GM23248 (cell line): Measurements from ENCODE around the gene CGB3. TPM values are rescaled to one million over a fixed set of nuclear protein-coding genes. Genes with fewer than 3 reads are reported as not detected.
"Not testable (repeated sequence)": the region's sequence is repeated elsewhere in the genome, so short reads cannot be mapped to it uniquely, and the experiment has no call there.

Experiments used
- DNase-seq: peaks from one replicate; pipeline ENCODE4 v3.0.0-alpha.2; 2015
- H2AFZ ChIP-seq: fragments of 200-600 bp; sonication (generic); 2 replicates; pipeline ENCODE4 v1.6.1; 2016; ENCODE audit warnings: antibody characterized with exemption
- H3F3A ChIP-seq: fragments of 200-600 bp; sonication (generic); 2 replicates; pipeline ENCODE4 v1.6.1; 2016; ENCODE audit warnings: mild to moderate bottlenecking, antibody characterized with exemption, mixed run types; ENCODE audit not compliant: insufficient read depth
- H3K27ac ChIP-seq: fragments of 200-600 bp; sonication (generic); 2 replicates; pipeline ENCODE4 v1.5.1; 2016; ENCODE audit warnings: mild to moderate bottlenecking
- H3K27me3 ChIP-seq: fragments of 200-600 bp; sonication (generic); replicated peaks from 2 replicates; pipeline ENCODE4 v1.6.1; 2016; ENCODE audit warnings: mild to moderate bottlenecking; ENCODE audit not compliant: insufficient read depth
- H3K36me3 ChIP-seq: fragments of 200-600 bp; sonication (generic); 2 replicates; pipeline ENCODE4 v1.6.1; 2016; ENCODE audit warnings: low read depth, mild to moderate bottlenecking
- H3K4me1 ChIP-seq: fragments of 200-600 bp; sonication (generic); 2 replicates; pipeline ENCODE4 v1.6.1; 2016; ENCODE audit warnings: mild to moderate bottlenecking; ENCODE audit not compliant: insufficient read depth
- H3K4me2 ChIP-seq: fragments of 200-600 bp; sonication (generic); one replicate; pipeline ENCODE4 v1.6.1; 2016; ENCODE audit warnings: mild to moderate bottlenecking; ENCODE audit not compliant: unreplicated experiment
- H3K4me3 ChIP-seq: fragments of 200-600 bp; sonication (generic); 2 replicates; pipeline ENCODE4 v1.5.1; 2016; ENCODE audit warnings: mild to moderate bottlenecking
- H3K79me2 ChIP-seq: fragments of 200-600 bp; sonication (generic); 2 replicates; pipeline ENCODE4 v1.6.1; 2016; ENCODE audit warnings: mild to moderate bottlenecking; ENCODE audit not compliant: insufficient read depth
- H3K9ac ChIP-seq: fragments of 200-600 bp; sonication (generic); 2 replicates; pipeline ENCODE4 v1.6.1; 2016; ENCODE audit warnings: mild to moderate bottlenecking
- H3K9me2 ChIP-seq: fragments of 200-600 bp; sonication (generic); 2 replicates; pipeline ENCODE4 v1.6.1; 2016; ENCODE audit warnings: mixed run types, mild to moderate bottlenecking, moderate library complexity; ENCODE audit not compliant: insufficient read depth
- H3K9me3 ChIP-seq: fragments of 200-600 bp; sonication (generic); one replicate; pipeline ENCODE4 v1.6.1; 2017; ENCODE audit warnings: low read depth
- H4K20me1 ChIP-seq: fragments of 200-600 bp; sonication (generic); 2 replicates; pipeline ENCODE4 v1.6.0; 2016; ENCODE audit not compliant: insufficient read depth
- EZH2 ChIP-seq: fragments of 200-600 bp; sonication (generic); IDR thresholded peaks from 2 replicates; pipeline ENCODE4 v1.6.1; 2018; ENCODE audit warnings: antibody characterized with exemption, mild to moderate bottlenecking; ENCODE audit not compliant: insufficient read depth, poor library complexity, severe bottlenecking
- EZH2phosphoT487 ChIP-seq: fragments of 200-600 bp; sonication (generic); IDR thresholded peaks from 2 replicates; pipeline ENCODE4 v1.6.1; 2018; ENCODE audit warnings: antibody characterized with exemption, moderate library complexity, mild to moderate bottlenecking, low read depth; ENCODE audit not compliant: insufficient read depth
- WGBS, 2 experiments: methylation state at CpG; one replicate each; pipeline ENCODE4 v1.1.6; 2015 to 2017; ENCODE audit warnings: low lambda C conversion rate in 2 of 2, low coverage in 1 of 2; ENCODE audit errors: missing lambda C conversion rate in 2 of 2; 5-methylcytosine and 5-hydroxymethylcytosine counted together
- in situ Hi-C: fragments of 300-500 bp; cut with MboI; formaldehyde crosslinking; loops from 2 replicates; pipeline ENCODE4 v1.15.0; 2020
- polyA plus RNA-seq: library from polyadenylated mRNA; unstranded; fragments of >200 nt; fragmentation: Nextera tagmentation; extraction: Ambion mirVana; gene quantifications from 2 replicates; pipeline ENCODE4 v1.2.1, GENCODE V29; 2016
- total RNA-seq: library from RNA; depleted of rRNA; stranded (reverse); fragments of >200 nt; shearing (Covaris generic); gene quantifications from 2 replicates; pipeline ENCODE4 v1.2.3, GENCODE V29; 2014

Gene CGB3
- total and polyA plus RNA-seq, 2 experiments from 2014 or later: 0.76 TPM; not detected in 1

- Histone ChIP-seq H3K79me2 (no peaks in the 10 kb centered on the region), H3K9me3 (no peaks in the 10 kb centered on the region), H3K27me3 (no peaks in the 10 kb centered on the region), H2AFZ (no peak overlapping the region), H3K4me3 (no peak overlapping the region), H4K20me1 (no peaks in the 10 kb centered on the region), H3K9ac (no peak overlapping the region), H3K27ac (no peak overlapping the region), H3K9me2 (no peaks in the 10 kb centered on the region), H3K4me2 (no peak overlapping the region), H3F3A (no peaks in the 10 kb centered on the region), H3K36me3 (no peaks in the 10 kb centered on the region), H3K4me1 (peaks cover 9% of the 10 kb centered on the region)
- no peak for DNase-seq
- TF ChIP-seq EZH2: no peak
- TF ChIP-seq EZH2phosphoT487: no peak
- in situ Hi-C loops: no loop called here
- WGBS, 2 experiments: 86 to 88% methylated on average over 9 of the region's 9 CpGs
Measured at GRCh38 chr19:49022116-49022515, 2.0 kb downstream of the CGB3 start.

GRCh38 chr19:49020931-49021895 lies 2.9 kb downstream of the CGB3 start:
- Histone ChIP-seq H3K4me1 (peaks cover 9% of the 10 kb centered on the region), H3K27me3 (no peaks in the 10 kb centered on the region), H3K9me3 (no peaks in the 10 kb centered on the region), H3K4me2 (no peak overlapping the region), H3F3A (no peaks in the 10 kb centered on the region), H3K36me3 (no peaks in the 10 kb centered on the region), H3K9me2 (no peaks in the 10 kb centered on the region), H3K27ac (no peak overlapping the region), H3K9ac (no peak overlapping the region), H4K20me1 (no peaks in the 10 kb centered on the region), H3K4me3 (no peak overlapping the region), H3K79me2 (no peaks in the 10 kb centered on the region), H2AFZ (no peak overlapping the region)
- peak; percentile 42 for DNase-seq
- in situ Hi-C loops: no loop called here
- 50 to 51% methylated on average over 16 of the region's 16 CpGs for WGBS, 2 experiments
- TF ChIP-seq EZH2phosphoT487: no peak
- TF ChIP-seq EZH2: no peak

GRCh38 chr19:49020342-49020741 lies 3.8 kb downstream of the CGB3 start:
- no peak overlapping the region for H3K4me3 ChIP-seq
- H3K4me1 ChIP-seq: peaks cover 9% of the 10 kb centered on the region
- no peaks in the 10 kb centered on the region for H3K9me3 ChIP-seq
- H3K36me3 ChIP-seq: no peaks in the 10 kb centered on the region
- H2AFZ ChIP-seq: no peak overlapping the region
- in situ Hi-C loops: no loop called here
- DNase-seq: no peak
- no peaks in the 10 kb centered on the region for H3F3A ChIP-seq
- WGBS, 2 experiments: 51 to 60% methylated on average over 11 of the region's 11 CpGs
- no peaks in the 10 kb centered on the region for H3K9me2 ChIP-seq
- no peak overlapping the region for H3K9ac ChIP-seq
- H3K79me2 ChIP-seq: no peaks in the 10 kb centered on the region
- no peaks in the 10 kb centered on the region for H4K20me1 ChIP-seq
- TF ChIP-seq EZH2: no peak
- TF ChIP-seq EZH2phosphoT487: no peak
- H3K27ac ChIP-seq: no peak overlapping the region
- H3K4me2 ChIP-seq: no peak overlapping the region
- no peaks in the 10 kb centered on the region for H3K27me3 ChIP-seq

GRCh38 chr19:49019242-49019932 lies 4.7 kb downstream of the CGB3 start:
- Histone ChIP-seq H4K20me1 (no peaks in the 10 kb centered on the region), H3K36me3 (no peaks in the 10 kb centered on the region), H3K4me3 (peak overlapping the region; percentile 75), H2AFZ (peak overlapping the region; percentile 71), H3K79me2 (no peaks in the 10 kb centered on the region), H3K4me1 (peaks cover 9% of the 10 kb centered on the region), H3K4me2 (peak overlapping the region; percentile 87), H3K9ac (peak overlapping the region; percentile 19; the same call in 1 of the 2 replicates), H3K9me2 (no peaks in the 10 kb centered on the region), H3F3A (no peaks in the 10 kb centered on the region), H3K9me3 (no peaks in the 10 kb centered on the region), H3K27me3 (no peaks in the 10 kb centered on the region), H3K27ac (no peak overlapping the region)
- 3 to 4% methylated on average over 31 to 41 of the region's 41 CpGs for WGBS, 2 experiments
- in situ Hi-C loops: no loop called here
- peak; percentile 77 for DNase-seq
- TF ChIP-seq EZH2phosphoT487 (no peak), EZH2 (no peak)

GRCh38 chr19:49018388-49019241 lies 5.5 kb downstream of the CGB3 start:
- H3F3A ChIP-seq, H3K79me2 ChIP-seq, H3K9me3 ChIP-seq, H3K27ac ChIP-seq, in situ Hi-C loops, H3K27me3 ChIP-seq, H3K36me3 ChIP-seq, H4K20me1 ChIP-seq, H3K9me2 ChIP-seq, H3K4me1 ChIP-seq: not testable (repeated sequence)
- Histone ChIP-seq H3K4me3 (peak overlapping the region; percentile 75), H2AFZ (peak overlapping the region; percentile 71), H3K9ac (peak overlapping the region; percentile 28), H3K4me2 (peak overlapping the region; percentile 87)
- WGBS, 2 experiments: 16 to 17% methylated on average over 39 to 50 of the region's 50 CpGs
- DNase-seq: peak; percentile 19
